ENCODE measurements around the gene FMN1.

GRCh38 chr15:32871883-32872282 lies 322.6 kb downstream of the FMN1 start:
- TF ChIP-seq HDGF (IDR thresholded peaks at IDR 0.05; ENCODE audit: borderline replicate concordance): no peak
- TF ChIP-seq ARNT (IDR thresholded peaks at IDR 0.05): no peak
- TF ChIP-seq CTBP1 (IDR thresholded peaks at IDR 0.05; ENCODE audit: borderline replicate concordance): no peak
- no peak for TF ChIP-seq SP1 (IDR thresholded peaks at IDR 0.05)
- TF ChIP-seq FOXK2 (IDR thresholded peaks at IDR 0.05): no peak
- no peak for TF ChIP-seq NFRKB (IDR thresholded peaks at IDR 0.05)

All from HEK293T (cell line).